ENCODE data around the gene KRTAP5-4.
"Not testable (repeated sequence)": the region's sequence is repeated elsewhere in the genome, so short reads cannot be mapped to it uniquely, and the experiment has no call there.

KRTAP5-4 gene

GRCh38 chr11:1652771-1653540 is 31.0 kb upstream of the KRTAP5-4 start:
- peak; percentile 71 for DNase-seq (ENCODE audit: low spot score)

GRCh38 chr11:1652442-1652770 is 30.5 kb upstream of the KRTAP5-4 start:
- no peak for DNase-seq (ENCODE audit: low spot score)

- no peak for DNase-seq (ENCODE audit: low spot score)
These were observed 30.1 kb upstream of the KRTAP5-4 start for GRCh38 chr11:1652026-1652425.

- DNase-seq (ENCODE audit: low spot score): no peak
These were observed 29.6 kb upstream of the KRTAP5-4 start for GRCh38 chr11:1651411-1651980.

GRCh38 chr11:1650918-1651262 is 29.0 kb upstream of the KRTAP5-4 start:
- DNase-seq (ENCODE audit: low spot score): no peak

- no peak for DNase-seq (ENCODE audit: low spot score)
These were observed 28.3 kb upstream of the KRTAP5-4 start for GRCh38 chr11:1650034-1650917.

- no peak for DNase-seq (ENCODE audit: low spot score)
These were observed 26.9 kb upstream of the KRTAP5-4 start for GRCh38 chr11:1648653-1649420.

- DNase-seq (ENCODE audit: low spot score): no peak
These were observed 26.1 kb upstream of the KRTAP5-4 start for GRCh38 chr11:1647901-1648652.

GRCh38 chr11:1646540-1646939 is 24.6 kb upstream of the KRTAP5-4 start:
- DNase-seq (ENCODE audit: low spot score): not testable (repeated sequence)

- DNase-seq (ENCODE audit: low spot score): no peak
These were observed 23.5 kb upstream of the KRTAP5-4 start for GRCh38 chr11:1645357-1645821.

- no peak for DNase-seq (ENCODE audit: low spot score)
These were observed 22.8 kb upstream of the KRTAP5-4 start for GRCh38 chr11:1644601-1645356.

GRCh38 chr11:1643146-1643690 is 21.3 kb upstream of the KRTAP5-4 start:
- no peak for DNase-seq (ENCODE audit: low spot score)

GRCh38 chr11:1642288-1643145 is 20.6 kb upstream of the KRTAP5-4 start:
- DNase-seq (ENCODE audit: low spot score): no peak

GRCh38 chr11:1641096-1641495 is 19.2 kb upstream of the KRTAP5-4 start:
- no peak for DNase-seq (ENCODE audit: low spot score)

- DNase-seq (ENCODE audit: low spot score): peak; percentile 37
These were observed 18.4 kb upstream of the KRTAP5-4 start for GRCh38 chr11:1640076-1640946.

- DNase-seq (ENCODE audit: low spot score): no peak
These were observed 17.7 kb upstream of the KRTAP5-4 start for GRCh38 chr11:1639666-1640065.

GRCh38 chr11:1639102-1639620 is 17.2 kb upstream of the KRTAP5-4 start:
- DNase-seq (ENCODE audit: low spot score): no peak

- DNase-seq (ENCODE audit: low spot score): no peak
These were observed 16.4 kb upstream of the KRTAP5-4 start for GRCh38 chr11:1638344-1638743.
